Muscle of leg (tissue), 11 donors: ENCODE measurements around the gene NDUFS5. TPM values are rescaled to one million over a fixed set of nuclear protein-coding genes. Genes with fewer than 3 reads are reported as not detected.
"Not testable (repeated sequence)": the region's sequence is repeated elsewhere in the genome, so short reads cannot be mapped to it uniquely, and the experiment has no call there.

ENCODE experiments used
- DNase-seq: peaks from one replicate; pipeline ENCODE4 v3.0.0; 2013
- H3K27ac ChIP-seq: one replicate; pipeline ENCODE4 v1.5.1; 2013; ENCODE audit warnings: mild to moderate bottlenecking, low read length, control low read depth
- H3K27me3 ChIP-seq: one replicate; pipeline ENCODE4 v1.6.1; 2013; ENCODE audit warnings: low read length; ENCODE audit not compliant: control insufficient read depth, insufficient read depth
- H3K36me3 ChIP-seq: one replicate; pipeline ENCODE4 v1.6.1; 2013; ENCODE audit warnings: low read length; ENCODE audit not compliant: control insufficient read depth, insufficient read depth
- H3K4me1 ChIP-seq: one replicate; pipeline ENCODE4 v1.6.1; 2013; ENCODE audit warnings: low read length; ENCODE audit not compliant: control insufficient read depth, insufficient read depth
- H3K4me3 ChIP-seq: one replicate; pipeline ENCODE4 v1.5.1; 2013; ENCODE audit warnings: low read length, control low read depth
- H3K9me3 ChIP-seq: replicated peaks from 2 replicates; pipeline ENCODE4 v1.6.1; 2013; ENCODE audit warnings: low read depth, low read length; ENCODE audit not compliant: control insufficient read depth
- WGBS: methylation state at CpG from one replicate; pipeline ENCODE4 v1.1.5; 2013; ENCODE audit warnings: missing lambda C conversion rate; ENCODE audit not compliant: insufficient coverage; 5-methylcytosine and 5-hydroxymethylcytosine counted together
- polyA plus RNA-seq, 8 donors: library from polyadenylated mRNA; unstranded; fragments of 120-200 nt; gene quantifications; one replicate each; pipeline versions ENCODE4 v1.2.1 to v1.2.3, GENCODE V29; 2013; ENCODE audit warnings: inconsistent platforms in 1 of 8, low replicate concordance in 1 of 8; ENCODE audit not compliant: insufficient read length in 8 of 8, insufficient read depth in 1 of 8
- total RNA-seq: library from RNA; stranded (reverse); fragments of 120-200 nt; gene quantifications from one replicate; pipeline ENCODE4 v1.2.4, GENCODE V29; 2013

The NDUFS5 gene
- total and polyA plus RNA-seq, 9 donors = 248 to 452 (median 292) TPM

GRCh38 chr1:39061516-39061915 lies 35.4 kb downstream of the NDUFS5 start:
- no CpG with 5 or more reads among the region's 7 CpGs for WGBS
- not testable (repeated sequence) for DNase-seq, H3K4me1 ChIP-seq, H3K4me3 ChIP-seq, H3K36me3 ChIP-seq, H3K27me3 ChIP-seq, H3K27ac ChIP-seq, H3K9me3 ChIP-seq

GRCh38 chr1:39061951-39062350 lies 35.8 kb downstream of the NDUFS5 start:
- Histone ChIP-seq H3K27ac (no peak overlapping the region), H3K36me3 (no peaks in the 10 kb centered on the region), H3K27me3 (no peaks in the 10 kb centered on the region), H3K4me1 (no peaks in the 10 kb centered on the region), H3K4me3 (no peak overlapping the region), H3K9me3 (no peaks in the 10 kb centered on the region)
- DNase-seq = no peak
- WGBS = 71% methylated on average over 3 of the region's 4 CpGs

GRCh38 chr1:39063191-39063590 lies 37.0 kb downstream of the NDUFS5 start:
- no peaks in the 10 kb centered on the region for H3K9me3 ChIP-seq
- H3K4me3 ChIP-seq = no peak overlapping the region
- H3K27me3 ChIP-seq = no peaks in the 10 kb centered on the region
- no peak for DNase-seq
- WGBS = 100% methylated on average over 1 of the region's 7 CpGs
- H3K4me1 ChIP-seq = no peaks in the 10 kb centered on the region
- no peaks in the 10 kb centered on the region for H3K36me3 ChIP-seq
- no peak overlapping the region for H3K27ac ChIP-seq

- Histone ChIP-seq H3K27me3 (no peaks in the 10 kb centered on the region), H3K9me3 (no peaks in the 10 kb centered on the region), H3K36me3 (no peaks in the 10 kb centered on the region), H3K27ac (no peak overlapping the region), H3K4me1 (no peaks in the 10 kb centered on the region), H3K4me3 (no peak overlapping the region)
- no peak for DNase-seq
- WGBS = 72% methylated on average over 2 of the region's 6 CpGs
Measured at GRCh38 chr1:39063775-39064174, 37.6 kb downstream of the NDUFS5 start.

- no peak overlapping the region for H3K4me3 ChIP-seq
- no CpG with 5 or more reads among the region's 3 CpGs for WGBS
- DNase-seq = no peak
- no peaks in the 10 kb centered on the region for H3K9me3 ChIP-seq
- H3K27me3 ChIP-seq = no peaks in the 10 kb centered on the region
- no peak overlapping the region for H3K27ac ChIP-seq
- no peaks in the 10 kb centered on the region for H3K36me3 ChIP-seq
- no peaks in the 10 kb centered on the region for H3K4me1 ChIP-seq
Measured at GRCh38 chr1:39065542-39065941, 39.4 kb downstream of the NDUFS5 start.

GRCh38 chr1:39068227-39068626 lies 42.1 kb downstream of the NDUFS5 start:
- H3K27me3 ChIP-seq, DNase-seq, H3K36me3 ChIP-seq, H3K4me1 ChIP-seq, H3K4me3 ChIP-seq, H3K27ac ChIP-seq, H3K9me3 ChIP-seq: not testable (repeated sequence)
- 93% methylated on average over 2 of the region's 7 CpGs for WGBS

GRCh38 chr1:39071557-39071956 lies 45.4 kb downstream of the NDUFS5 start:
- H3K4me1 ChIP-seq, H3K27ac ChIP-seq, H3K36me3 ChIP-seq, H3K9me3 ChIP-seq, DNase-seq, H3K4me3 ChIP-seq, H3K27me3 ChIP-seq: not testable (repeated sequence)

GRCh38 chr1:39076127-39076798 lies 50.1 kb downstream of the NDUFS5 start:
- peaks cover 13% of the 10 kb centered on the region for H3K4me1 ChIP-seq
- no peaks in the 10 kb centered on the region for H3K36me3 ChIP-seq
- no peaks in the 10 kb centered on the region for H3K27me3 ChIP-seq
- WGBS = 69% methylated on average over 8 of the region's 13 CpGs
- H3K27ac ChIP-seq = no peak overlapping the region
- no peak overlapping the region for H3K4me3 ChIP-seq
- no peaks in the 10 kb centered on the region for H3K9me3 ChIP-seq
- peak; percentile 77 for DNase-seq

- H3K36me3 ChIP-seq = no peaks in the 10 kb centered on the region
- no peaks in the 10 kb centered on the region for H3K27me3 ChIP-seq
- H3K4me3 ChIP-seq = no peak overlapping the region
- DNase-seq = no peak
- H3K9me3 ChIP-seq = no peaks in the 10 kb centered on the region
- H3K4me1 ChIP-seq = peaks cover 13% of the 10 kb centered on the region
- 17% methylated on average over 2 of the region's 2 CpGs for WGBS
- H3K27ac ChIP-seq = no peak overlapping the region
Measured at GRCh38 chr1:39076799-39077148, 50.6 kb downstream of the NDUFS5 start.

- Histone ChIP-seq H3K4me3 (peak overlapping the region; percentile 42), H3K27ac (peak overlapping the region; percentile 75), H3K27me3 (peaks cover 12% of the 10 kb centered on the region), H3K9me3 (no peaks in the 10 kb centered on the region), H3K4me1 (peaks cover 24% of the 10 kb centered on the region), H3K36me3 (peaks cover 7% of the 10 kb centered on the region)
- WGBS = 48% methylated on average over 8 of the region's 12 CpGs
- peak; percentile 28 for DNase-seq
Measured at GRCh38 chr1:39080269-39080826, 54.2 kb downstream of the NDUFS5 start.

- 3% methylated on average over 12 of the region's 35 CpGs for WGBS
- no peaks in the 10 kb centered on the region for H3K9me3 ChIP-seq
- peak overlapping the region; percentile 75 for H3K27ac ChIP-seq
- peaks cover 12% of the 10 kb centered on the region for H3K27me3 ChIP-seq
- DNase-seq = peak; percentile 70
- peak overlapping the region; percentile 42 for H3K4me3 ChIP-seq
- peaks cover 28% of the 10 kb centered on the region for H3K4me1 ChIP-seq
- peaks cover 7% of the 10 kb centered on the region for H3K36me3 ChIP-seq
Measured at GRCh38 chr1:39080831-39081270, 54.7 kb downstream of the NDUFS5 start.
